Nephron progenitor cell (in vitro differentiated cells): ENCODE data around the gene C1orf35.

Source experiments
- DNase-seq: peaks from one replicate; pipeline ENCODE4 v3.0.0; 2021
- H3K27ac Mint-ChIP-seq: 2 replicates; pipeline ENCODE4 v1.8.0; 2021; ENCODE audit warnings: mild to moderate bottlenecking, moderate library complexity, mixed read lengths
- H3K27me3 Mint-ChIP-seq: 2 replicates; pipeline ENCODE4 v1.8.0; 2021; ENCODE audit warnings: mild to moderate bottlenecking, low read depth, mixed read lengths; ENCODE audit not compliant: poor library complexity
- H3K36me3 Mint-ChIP-seq: 2 replicates; pipeline ENCODE4 v1.8.0; 2021; ENCODE audit warnings: low read depth, mixed read lengths
- H3K4me1 Mint-ChIP-seq: 2 replicates; pipeline ENCODE4 v1.8.0; 2021; ENCODE audit warnings: mixed read lengths
- H3K4me3 Mint-ChIP-seq: 2 replicates; pipeline ENCODE4 v1.8.0; 2021; ENCODE audit warnings: mild to moderate bottlenecking, moderate library complexity, mixed read lengths
- H3K9me3 Mint-ChIP-seq: 2 replicates; pipeline ENCODE4 v1.8.0; 2021; ENCODE audit warnings: mild to moderate bottlenecking, moderate library complexity, mixed read lengths
- CTCF ChIP-seq: fragments of 200-600 bp; sonication (generic); IDR thresholded peaks from 2 replicates; pipeline ENCODE4 v1.5.0; 2021; ENCODE audit warnings: antibody characterized with exemption

The C1orf35 gene

GRCh38 chr1:228101994-228102790 lies 933 bp downstream of the C1orf35 start:
- DNase-seq: peak; percentile 74
- H3K36me3 Mint-ChIP-seq: peaks cover 28% of the 10 kb centered on the region
- H3K4me3 Mint-ChIP-seq: peak overlapping the region; percentile 92
- H3K4me1 Mint-ChIP-seq: peaks cover 25% of the 10 kb centered on the region
- H3K9me3 Mint-ChIP-seq: no peaks in the 10 kb centered on the region
- no peak for TF ChIP-seq CTCF
- H3K27me3 Mint-ChIP-seq: peaks cover 2% of the 10 kb centered on the region
- H3K27ac Mint-ChIP-seq: no peak overlapping the region

DNA sequence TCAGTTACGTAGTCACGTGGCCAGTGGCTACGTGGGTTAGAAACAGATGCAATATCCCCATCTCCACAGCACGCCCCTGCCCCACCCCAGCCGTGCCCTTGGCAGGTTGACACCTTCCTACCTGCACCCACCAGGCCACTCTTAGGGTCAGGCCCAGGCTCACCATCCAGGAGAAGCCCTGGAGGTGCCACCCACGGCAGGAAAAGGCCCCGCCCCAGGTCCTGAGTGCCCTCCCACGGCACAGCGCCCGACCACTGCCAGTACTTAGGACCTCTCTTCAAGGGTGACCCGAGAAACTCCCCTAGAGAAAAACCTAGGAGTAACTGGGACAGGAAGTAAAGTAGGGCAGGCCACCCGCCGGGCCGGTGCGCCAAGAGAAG lies 1.5 kb downstream of the C1orf35 start:
- Mint-ChIP-seq H3K36me3 (peaks cover 31% of the 10 kb centered on the region), H3K9me3 (no peaks in the 10 kb centered on the region), H3K4me1 (peaks cover 25% of the 10 kb centered on the region), H3K27me3 (peaks cover 2% of the 10 kb centered on the region), H3K4me3 (peak overlapping the region; percentile 75), H3K27ac (no peak overlapping the region)
- TF ChIP-seq CTCF: no peak
- no peak for DNase-seq

DNA sequence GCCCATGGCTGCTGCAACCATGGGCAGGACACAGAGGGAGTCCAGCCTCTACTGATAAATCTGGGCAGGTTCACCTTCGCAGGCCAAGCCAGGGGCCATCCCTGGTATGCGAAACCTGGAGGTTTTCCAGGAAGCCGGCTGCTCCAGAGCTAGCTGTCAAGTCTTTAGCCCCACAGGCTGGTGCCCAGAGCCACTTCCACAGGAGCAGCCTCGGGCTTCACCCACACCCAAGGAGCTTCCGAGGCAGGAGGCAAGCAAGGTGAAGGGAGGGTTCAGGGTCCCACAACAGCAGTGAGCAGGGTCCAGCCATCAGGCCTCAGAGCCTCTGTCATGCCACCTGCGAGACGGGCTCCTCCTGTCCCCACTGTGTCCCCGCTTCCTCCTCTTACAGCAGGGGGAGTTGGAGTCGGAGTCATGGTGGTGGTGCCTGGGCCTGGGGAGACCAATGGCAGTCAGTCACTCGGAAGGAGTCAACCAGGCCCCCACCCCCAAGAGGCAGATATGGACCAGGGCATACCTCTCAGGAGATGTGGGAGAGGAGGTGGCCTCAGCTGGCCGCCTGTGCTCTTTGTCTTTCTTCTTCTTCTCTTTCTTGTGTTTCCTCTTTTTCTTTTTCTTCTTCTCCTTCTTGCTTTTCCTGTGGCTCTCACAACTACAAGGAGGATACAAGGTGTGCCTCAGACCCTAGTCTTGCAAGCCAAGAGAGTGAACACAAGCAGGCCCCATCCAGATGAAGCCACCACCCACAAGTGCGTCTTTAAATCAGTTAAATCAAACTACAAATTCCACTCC lies 2.1 kb downstream of the C1orf35 start:
- no peak for TF ChIP-seq CTCF
- DNase-seq: no peak
- H3K4me3 Mint-ChIP-seq: peak overlapping the region; percentile 75
- H3K36me3 Mint-ChIP-seq: peaks cover 33% of the 10 kb centered on the region
- peaks cover 25% of the 10 kb centered on the region for H3K4me1 Mint-ChIP-seq
- H3K27ac Mint-ChIP-seq: no peak overlapping the region
- peaks cover 2% of the 10 kb centered on the region for H3K27me3 Mint-ChIP-seq
- H3K9me3 Mint-ChIP-seq: peaks cover under 1% of the 10 kb centered on the region

DNA sequence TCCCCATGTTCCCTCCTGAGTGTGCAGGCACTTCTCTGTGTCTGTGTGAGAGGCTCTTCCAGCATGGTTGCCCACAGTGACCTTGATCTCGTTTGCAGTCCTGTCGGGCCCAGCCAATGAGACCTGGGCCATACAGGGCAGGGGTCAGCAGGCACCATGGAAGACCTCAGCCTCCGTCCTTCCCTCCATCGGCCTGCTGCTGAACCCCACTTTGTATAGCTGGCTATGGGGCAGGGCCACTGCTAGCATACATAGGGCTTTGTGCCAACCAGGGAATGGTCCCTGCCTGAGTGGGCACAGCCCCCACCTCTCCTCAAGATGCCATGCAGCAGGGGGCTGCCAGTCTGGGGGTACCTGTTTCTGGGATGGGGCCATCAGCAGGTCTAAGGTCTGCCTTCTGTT lies 3.8 kb downstream of the C1orf35 start:
- Mint-ChIP-seq H3K4me1 (peaks cover 20% of the 10 kb centered on the region), H3K4me3 (no peak overlapping the region), H3K27ac (no peak overlapping the region), H3K27me3 (peaks cover 3% of the 10 kb centered on the region), H3K9me3 (peaks cover 17% of the 10 kb centered on the region), H3K36me3 (peaks cover 50% of the 10 kb centered on the region)
- DNase-seq: no peak
- TF ChIP-seq CTCF: no peak

- Mint-ChIP-seq H3K27ac (no peak overlapping the region), H3K4me1 (peaks cover 14% of the 10 kb centered on the region), H3K27me3 (peaks cover 3% of the 10 kb centered on the region), H3K9me3 (peaks cover 25% of the 10 kb centered on the region), H3K36me3 (peaks cover 59% of the 10 kb centered on the region), H3K4me3 (no peak overlapping the region)
- no peak for DNase-seq
- no peak for TF ChIP-seq CTCF
Measured at GRCh38 chr1:228098323-228098931, 4.7 kb downstream of the C1orf35 start.
